ENCODE data around the gene FAM193B.
A peak's percentile ranks its signal among the peaks of the same experiment; 100 is the strongest.
"Not testable (repeated sequence)": the region's sequence is repeated elsewhere in the genome, so short reads cannot be mapped to it uniquely, and the experiment has no call there.

Gene FAM193B

DNA sequence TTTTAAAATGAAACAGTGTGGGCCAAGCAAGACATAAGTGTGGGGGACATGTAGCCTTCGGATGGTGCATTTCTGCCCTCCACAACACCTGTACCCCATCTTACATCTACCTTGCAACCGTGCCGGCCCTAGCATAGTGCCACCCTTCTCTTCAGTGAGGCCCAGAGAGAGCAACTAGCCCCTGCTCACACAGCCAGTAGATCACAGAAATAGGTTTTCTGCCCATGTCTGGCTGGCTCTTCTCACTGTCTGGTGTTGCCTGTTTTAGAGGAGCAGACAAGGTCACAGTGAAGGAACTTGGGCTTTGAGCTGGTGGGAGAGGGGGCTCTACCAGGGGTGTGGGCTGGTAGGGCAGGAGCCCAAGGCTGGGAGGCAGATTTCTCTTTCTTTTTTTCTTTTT, 68.1 kb downstream of the FAM193B start:
- FAIRE-seq (no peak), DNase-seq (ENCODE audit: insufficient read length) (no peak)
- TF ChIP-seq POLR2A (IDR thresholded peaks at IDR 0.05; ENCODE audit: low read depth, low read length): no peak
- TF ChIP-seq TAF1 (IDR thresholded peaks at IDR 0.05; ENCODE audit: borderline replicate concordance, low read depth, low read length): no peak
- TF ChIP-seq POLR2AphosphoS5 (IDR thresholded peaks at IDR 0.05; ENCODE audit: low read depth, low read length): no peak

GRCh38 chr5:177485753-177486152, 68.6 kb downstream of the FAM193B start:
- not testable (repeated sequence) for FAIRE-seq; DNase-seq (ENCODE audit: insufficient read length)

- no peak for FAIRE-seq
- TF ChIP-seq TAF1 (IDR thresholded peaks at IDR 0.05; ENCODE audit: borderline replicate concordance, low read depth, low read length) (no peak), POLR2AphosphoS5 (IDR thresholded peaks at IDR 0.05; ENCODE audit: low read depth, low read length) (peak; percentile 27; the same call in 1 of the 2 replicates)
- DNase-seq (ENCODE audit: insufficient read length): no peak
These were observed 69.3 kb downstream of the FAM193B start for GRCh38 chr5:177484902-177485549.

DNA sequence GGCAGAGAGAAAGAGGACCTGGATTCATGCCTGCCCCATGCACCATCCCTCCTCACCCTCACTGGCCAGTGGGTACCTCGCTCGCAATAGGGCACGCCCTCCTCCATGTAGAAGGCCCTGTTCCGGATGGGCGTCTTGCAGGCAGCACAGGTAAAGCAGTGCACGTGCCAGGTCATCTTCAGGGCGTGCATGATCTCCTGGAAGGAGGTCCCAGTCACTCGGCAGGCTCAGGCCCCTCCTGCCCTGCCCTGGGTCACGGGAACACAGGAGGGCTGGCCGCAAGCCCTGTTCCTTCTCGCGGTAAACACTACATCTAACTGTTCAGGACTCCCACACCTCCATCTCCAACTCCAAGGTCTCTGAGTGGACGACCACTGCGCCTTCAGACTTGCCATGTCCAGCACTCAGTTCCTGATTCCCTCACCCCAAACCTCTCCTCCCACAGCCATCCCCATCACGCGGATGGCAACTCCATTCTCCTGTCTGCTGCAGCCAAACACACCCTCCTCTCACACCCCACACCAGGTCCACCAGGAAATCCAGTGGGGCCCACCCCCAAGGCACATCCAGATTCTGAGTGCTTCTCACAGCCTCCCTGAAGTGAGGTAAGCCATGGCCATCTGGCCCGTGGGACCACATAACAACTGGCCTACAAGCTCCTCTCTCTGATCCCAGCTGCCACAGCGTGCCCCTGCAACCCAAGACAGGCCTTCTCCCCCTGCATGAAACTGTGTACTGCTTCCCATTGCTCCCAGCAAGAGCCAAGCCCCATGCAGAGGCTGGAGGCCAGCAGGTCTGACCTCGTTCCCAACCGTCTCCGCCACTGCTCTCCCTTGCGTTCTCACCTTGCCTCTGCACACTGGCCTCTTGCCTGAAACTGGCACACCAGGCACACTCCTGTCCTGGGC, 70.1 kb downstream of the FAM193B start:
- FAIRE-seq (no peak), DNase-seq (ENCODE audit: insufficient read length) (no peak)
- TF ChIP-seq POLR2AphosphoS5 (IDR thresholded peaks at IDR 0.05; ENCODE audit: low read depth, low read length): peak; percentile 54
- TF ChIP-seq TAF1 (IDR thresholded peaks at IDR 0.05; ENCODE audit: borderline replicate concordance, low read depth, low read length): no peak
- peak; percentile 57 for TF ChIP-seq POLR2A (IDR thresholded peaks at IDR 0.05; ENCODE audit: low read depth, low read length)

- DNase-seq (ENCODE audit: insufficient read length): no peak
- FAIRE-seq: no peak
- TF ChIP-seq TAF1 (IDR thresholded peaks at IDR 0.05; ENCODE audit: borderline replicate concordance, low read depth, low read length): no peak
- no peak; the same call in 1 of the 2 replicates for TF ChIP-seq POLR2A (IDR thresholded peaks at IDR 0.05; ENCODE audit: low read depth, low read length)
- no peak for TF ChIP-seq POLR2AphosphoS5 (IDR thresholded peaks at IDR 0.05; ENCODE audit: low read depth, low read length)
These were observed 71.3 kb downstream of the FAM193B start for GRCh38 chr5:177483042-177483441.

- no peak for DNase-seq (ENCODE audit: insufficient read length)
- FAIRE-seq: no peak
- TF ChIP-seq POLR2AphosphoS5 (IDR thresholded peaks at IDR 0.05; ENCODE audit: low read depth, low read length) (peak; percentile 28; the same call in 1 of the 2 replicates), POLR2A (IDR thresholded peaks at IDR 0.05; ENCODE audit: low read depth, low read length) (no peak)
These were observed 72.0 kb downstream of the FAM193B start for GRCh38 chr5:177482359-177482795.

DNA sequence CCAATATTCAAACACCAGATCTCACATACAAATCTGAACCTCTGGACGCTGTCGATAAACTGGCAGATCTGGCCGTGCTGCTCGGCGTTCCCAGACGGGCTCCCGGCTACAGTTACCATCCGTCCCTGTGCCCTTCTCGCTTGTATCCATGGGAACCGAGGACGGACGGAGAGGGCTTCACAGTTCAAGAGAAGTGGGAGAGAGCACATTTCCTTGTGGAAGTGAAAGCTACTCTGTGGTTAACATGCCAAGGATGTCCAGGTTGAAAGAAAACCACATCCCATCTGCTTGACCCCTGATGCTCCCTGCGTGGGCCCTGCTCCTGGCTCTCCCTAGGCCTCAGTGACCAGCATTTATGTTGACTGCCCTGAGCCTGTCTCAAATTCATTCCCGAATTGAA, 74.6 kb downstream of the FAM193B start:
- FAIRE-seq (no peak), DNase-seq (ENCODE audit: insufficient read length) (no peak)
- TF ChIP-seq TAF1 (IDR thresholded peaks at IDR 0.05; ENCODE audit: borderline replicate concordance, low read depth, low read length): no peak

DNA sequence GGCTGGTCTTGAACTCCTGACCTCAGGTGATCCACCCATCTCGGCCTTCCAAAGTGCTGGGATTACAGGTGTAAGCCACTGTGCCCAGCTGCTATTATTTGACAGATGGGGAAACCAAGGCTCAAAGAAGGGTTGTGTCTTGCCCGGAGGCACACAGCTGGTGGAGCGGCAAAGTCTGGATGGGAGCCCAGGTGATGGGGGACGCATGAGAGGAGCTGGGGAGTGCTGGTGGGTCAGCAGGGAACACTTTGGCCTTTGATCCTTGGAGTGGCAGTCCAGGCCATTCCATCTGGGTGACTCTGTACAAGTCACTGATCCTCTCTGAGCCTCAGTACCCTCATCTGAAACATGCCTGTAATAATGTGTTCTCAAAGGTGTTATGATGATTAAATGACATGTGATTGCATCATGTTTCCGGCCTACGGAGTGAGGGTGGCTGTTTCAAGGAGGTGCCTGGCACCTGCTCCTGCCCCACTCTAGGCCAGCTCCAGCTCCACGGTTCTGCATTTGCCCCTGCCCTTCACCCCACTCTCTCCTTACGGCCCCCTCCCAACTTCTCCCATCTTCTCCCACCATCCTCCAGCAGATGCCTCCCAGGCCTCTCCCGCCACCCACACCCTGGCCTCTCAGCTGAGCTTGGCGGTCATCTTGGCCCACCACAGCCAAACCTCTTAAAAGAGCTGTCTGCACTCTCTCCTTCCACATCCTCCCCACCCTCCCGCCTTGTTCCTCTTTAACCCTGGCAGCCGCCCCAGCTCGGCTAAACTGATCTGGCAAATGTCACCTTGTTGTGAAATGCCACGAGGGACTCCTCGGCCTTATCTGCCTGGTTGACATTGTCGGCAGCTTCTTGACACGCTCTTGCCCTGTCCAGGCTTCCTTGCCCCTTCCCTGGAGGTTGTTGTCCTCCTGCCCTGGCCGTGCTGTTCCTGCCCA, 75.4 kb downstream of the FAM193B start:
- TF ChIP-seq POLR2A (IDR thresholded peaks at IDR 0.05; ENCODE audit: low read depth, low read length): no peak
- TF ChIP-seq TAF1 (IDR thresholded peaks at IDR 0.05; ENCODE audit: borderline replicate concordance, low read depth, low read length): no peak
- no peak for TF ChIP-seq POLR2AphosphoS5 (IDR thresholded peaks at IDR 0.05; ENCODE audit: low read depth, low read length)
- FAIRE-seq (no peak), DNase-seq (ENCODE audit: insufficient read length) (no peak)

GRCh38 chr5:177477701-177478477, 76.5 kb downstream of the FAM193B start:
- DNase-seq (ENCODE audit: insufficient read length) (no peak), FAIRE-seq (no peak)
- no peak for TF ChIP-seq TAF1 (IDR thresholded peaks at IDR 0.05; ENCODE audit: borderline replicate concordance, low read depth, low read length)
- no peak for TF ChIP-seq POLR2AphosphoS5 (IDR thresholded peaks at IDR 0.05; ENCODE audit: low read depth, low read length)
- no peak for TF ChIP-seq POLR2A (IDR thresholded peaks at IDR 0.05; ENCODE audit: low read depth, low read length)

DNA sequence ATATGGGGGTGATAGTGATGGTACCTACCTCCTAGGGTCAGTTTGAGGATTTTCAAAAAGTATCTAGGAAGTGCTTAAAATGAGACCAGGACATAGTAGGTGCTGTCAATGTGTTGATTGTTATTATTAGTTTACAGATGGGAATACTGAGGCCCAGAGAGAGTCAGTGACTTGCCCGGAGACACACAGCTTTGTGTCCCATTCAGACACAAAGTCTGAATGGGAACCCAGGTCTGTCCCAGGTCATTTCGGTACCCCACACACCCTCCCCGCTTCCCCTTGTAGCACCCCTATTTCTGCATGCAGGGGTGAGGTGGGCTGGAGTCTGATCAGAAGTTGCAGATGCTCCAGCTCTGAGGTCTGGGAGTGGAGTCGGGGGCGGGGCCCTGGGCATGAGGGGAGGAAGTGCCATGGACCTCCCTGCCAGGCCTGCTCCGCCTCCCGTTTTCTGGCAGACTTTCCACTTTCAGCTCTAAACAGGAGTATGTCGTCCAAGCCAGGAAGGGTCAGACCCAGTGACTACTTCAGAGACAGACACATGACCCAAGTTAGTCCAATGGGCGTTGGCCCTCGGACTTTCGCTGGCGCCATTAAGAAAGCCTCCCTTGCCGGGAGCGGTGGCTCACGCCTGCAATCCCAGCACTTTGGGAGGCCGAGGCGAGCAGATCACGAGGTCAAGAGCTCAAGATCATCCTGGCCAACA, 77.7 kb downstream of the FAM193B start:
- FAIRE-seq (no peak), DNase-seq (ENCODE audit: insufficient read length) (no peak)
- TF ChIP-seq POLR2A (IDR thresholded peaks at IDR 0.05; ENCODE audit: low read depth, low read length) (no peak), TAF1 (IDR thresholded peaks at IDR 0.05; ENCODE audit: borderline replicate concordance, low read depth, low read length) (no peak), POLR2AphosphoS5 (IDR thresholded peaks at IDR 0.05; ENCODE audit: low read depth, low read length) (no peak)
